Right lobe of liver (tissue), 6 donors: Measurements from ENCODE around the gene SSH2. TPM values are rescaled to one million over a fixed set of nuclear protein-coding genes. Genes with fewer than 3 reads are reported as not detected.
A peak's percentile ranks its signal among the peaks of the same experiment; 100 is the strongest.

ENCODE experiments used
- ATAC-seq, 4 donors: fragments of 200-7000 bp; cut with Tn5 transposase; one replicate each; pipeline ENCODE4 v1.9.1; 2020; ENCODE audit warnings: mild to moderate bottlenecking in 4 of 4, moderate library complexity in 4 of 4
- DNase-seq, 3 donors: peaks; one replicate each; pipeline ENCODE4 v3.0.0-alpha.2; 2020
- H3K27ac ChIP-seq, 3 donors: fragments of 200-600 bp; one replicate each; pipeline ENCODE4 v1.8.0; 2022
- H3K27me3 ChIP-seq, 2 donors: fragments of 200-600 bp; one replicate each; pipeline ENCODE4 v1.8.0; 2022
- H3K36me3 ChIP-seq, 4 donors: fragments of 200-600 bp; sonication (generic) in 1 of 4; one replicate each; pipeline versions ENCODE4 v1.5.1 to v1.8.0; 2017 to 2022; ENCODE audit warnings: control low read depth in 1 of 4
- H3K4me1 ChIP-seq, 4 donors: fragments of 200-600 bp; sonication (generic) in 1 of 4; one replicate each; pipeline versions ENCODE4 v1.5.1 to v1.8.0; 2017 to 2022; ENCODE audit warnings: control low read depth in 1 of 4
- H3K4me3 ChIP-seq, 3 donors: fragments of 200-600 bp; one replicate each; pipeline ENCODE4 v1.8.0; 2022
- H3K9me3 ChIP-seq, 4 donors: fragments of 200-600 bp; sonication (generic) in 1 of 4; one replicate each; pipeline versions ENCODE4 v1.5.1 to v1.8.0; 2017 to 2022; ENCODE audit warnings: control low read depth in 1 of 4
- POLR2A ChIP-seq: fragments of 450-650 bp; IDR thresholded peaks from one replicate; pipeline ENCODE4 v1.6.1; 2017; ENCODE audit warnings: antibody characterized with exemption, mild to moderate bottlenecking
- WGBS: methylation state at CpG from one replicate; pipeline ENCODE4 v1.1.6; 2018; ENCODE audit warnings: low coverage, low lambda C conversion rate; ENCODE audit not compliant: insufficient coverage; ENCODE audit errors: missing lambda C conversion rate; 5-methylcytosine and 5-hydroxymethylcytosine counted together
- intact Hi-C, 2 donors: fragments of 100-400 bp; cut with DNase I; formaldehyde crosslinking; loops; one replicate each; pipeline versions ENCODE4 v1.11.2 to v1.14.1; 2022
- total RNA-seq, 6 experiments: library from RNA; depleted of rRNA in 2 of 6; stranded (reverse); fragments of >200 nt in 2 of 6; fragmentation: NEBNext Ultra II Directional in 3 of 6; extraction: Animal tissue kit (Norgen Biotek cat#: 25700) in 3 of 6; gene quantifications; one replicate each; pipeline versions ENCODE4 v1.1.0 to v1.2.4, GENCODE V29; 2016 to 2023
- TF ChIP-seq, protein P1 (sequence below), 4 donors: fragments of 200-600 bp in 3 of 4; fragments of 450-650 bp in 1 of 4; IDR thresholded peaks; one replicate each; pipeline versions ENCODE4 v1.5.1 to v1.8.0; 2016 to 2022; ENCODE audit warnings: antibody characterized with exemption in 4 of 4, mild to moderate bottlenecking in 2 of 4
- donor health status: DM: no; HTN: yes; CAD: no.
- donor health status: DM: no; HTN: no; CAD: no.
- donor health status: DM: no; HTN: no; CAD: no.
- donor health status: DM: no; HTN: yes; CAD: no.
- donor health status: DM: no; HTN: yes; CAD: no.

Gene SSH2
- total RNA-seq, 6 experiments from 2014 or later, result 8.0 to 12.7 (median 10.5) TPM

DNA sequence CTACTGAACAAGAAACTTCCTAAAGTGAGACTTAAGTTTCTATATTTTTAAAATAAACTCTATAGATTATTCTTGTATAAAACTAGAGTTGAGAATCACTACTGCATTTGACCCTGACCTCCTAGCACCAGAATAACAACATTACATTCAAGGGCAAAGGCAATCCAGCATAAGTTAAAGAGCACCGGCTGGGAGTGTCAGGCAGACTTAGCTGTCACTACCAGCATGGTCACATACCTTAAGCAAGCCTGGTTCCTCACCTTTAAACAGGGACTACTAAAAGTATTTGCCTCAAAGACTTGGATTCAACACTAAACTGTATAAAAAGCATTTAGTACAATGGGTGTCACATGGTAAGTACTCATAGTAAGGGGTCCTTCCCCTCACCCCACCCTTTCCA is 90.4 kb downstream of the SSH2 start:
- WGBS, result 80% methylated on average over 1 of the region's 1 CpG
- H3K4me3 ChIP-seq, result no peak overlapping the region
- DNase-seq (no peak), ATAC-seq (no peak)
- intact Hi-C loops, result no loop called here
- no peaks in the 10 kb centered on the region for H3K4me1 ChIP-seq
- H3K36me3 ChIP-seq, result no peaks in the 10 kb centered on the region
- no peaks in the 10 kb centered on the region for H3K9me3 ChIP-seq
- no peaks in the 10 kb centered on the region for H3K27me3 ChIP-seq
- H3K27ac ChIP-seq, result no peak overlapping the region
- no peak for TF ChIP-seq POLR2A
- TF ChIP-seq, protein P1, sequence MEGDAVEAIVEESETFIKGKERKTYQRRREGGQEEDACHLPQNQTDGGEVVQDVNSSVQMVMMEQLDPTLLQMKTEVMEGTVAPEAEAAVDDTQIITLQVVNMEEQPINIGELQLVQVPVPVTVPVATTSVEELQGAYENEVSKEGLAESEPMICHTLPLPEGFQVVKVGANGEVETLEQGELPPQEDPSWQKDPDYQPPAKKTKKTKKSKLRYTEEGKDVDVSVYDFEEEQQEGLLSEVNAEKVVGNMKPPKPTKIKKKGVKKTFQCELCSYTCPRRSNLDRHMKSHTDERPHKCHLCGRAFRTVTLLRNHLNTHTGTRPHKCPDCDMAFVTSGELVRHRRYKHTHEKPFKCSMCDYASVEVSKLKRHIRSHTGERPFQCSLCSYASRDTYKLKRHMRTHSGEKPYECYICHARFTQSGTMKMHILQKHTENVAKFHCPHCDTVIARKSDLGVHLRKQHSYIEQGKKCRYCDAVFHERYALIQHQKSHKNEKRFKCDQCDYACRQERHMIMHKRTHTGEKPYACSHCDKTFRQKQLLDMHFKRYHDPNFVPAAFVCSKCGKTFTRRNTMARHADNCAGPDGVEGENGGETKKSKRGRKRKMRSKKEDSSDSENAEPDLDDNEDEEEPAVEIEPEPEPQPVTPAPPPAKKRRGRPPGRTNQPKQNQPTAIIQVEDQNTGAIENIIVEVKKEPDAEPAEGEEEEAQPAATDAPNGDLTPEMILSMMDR (IDR thresholded peaks at IDR 0.05), result no peak

DNA sequence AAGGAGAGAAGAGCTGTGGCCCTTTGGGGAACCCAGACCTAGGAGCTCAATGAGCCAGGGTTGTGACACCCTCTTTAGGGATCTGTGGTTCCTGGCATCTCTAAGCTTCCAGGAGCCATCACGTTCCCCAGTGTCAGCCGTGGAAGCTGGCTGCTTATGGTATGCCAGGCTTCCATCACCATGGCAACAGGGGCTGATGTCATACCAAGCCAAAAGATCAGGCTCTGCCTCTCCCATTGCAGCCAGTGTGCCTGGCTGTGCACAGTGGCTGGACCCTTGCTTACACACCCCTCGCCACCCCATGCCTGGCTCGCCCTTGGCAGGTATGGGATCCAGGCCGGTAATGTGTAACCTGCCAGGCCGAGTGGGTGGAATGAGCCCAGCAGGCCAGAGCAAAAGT is 91.1 kb downstream of the SSH2 start:
- Histone ChIP-seq H3K4me3 (no peak overlapping the region), H3K27me3 (no peaks in the 10 kb centered on the region), H3K27ac (no peak overlapping the region), H3K36me3 (no peaks in the 10 kb centered on the region), H3K4me1 (no peaks in the 10 kb centered on the region), H3K9me3 (no peaks in the 10 kb centered on the region)
- TF ChIP-seq, protein P1 (IDR thresholded peaks at IDR 0.05), result no peak
- TF ChIP-seq POLR2A, result no peak
- intact Hi-C loops, result no loop called here
- DNase-seq (no peak), ATAC-seq (peak in 1 of 4 donors; percentile 33)
- no CpG with 5 or more reads among the region's 6 CpGs for WGBS

DNA sequence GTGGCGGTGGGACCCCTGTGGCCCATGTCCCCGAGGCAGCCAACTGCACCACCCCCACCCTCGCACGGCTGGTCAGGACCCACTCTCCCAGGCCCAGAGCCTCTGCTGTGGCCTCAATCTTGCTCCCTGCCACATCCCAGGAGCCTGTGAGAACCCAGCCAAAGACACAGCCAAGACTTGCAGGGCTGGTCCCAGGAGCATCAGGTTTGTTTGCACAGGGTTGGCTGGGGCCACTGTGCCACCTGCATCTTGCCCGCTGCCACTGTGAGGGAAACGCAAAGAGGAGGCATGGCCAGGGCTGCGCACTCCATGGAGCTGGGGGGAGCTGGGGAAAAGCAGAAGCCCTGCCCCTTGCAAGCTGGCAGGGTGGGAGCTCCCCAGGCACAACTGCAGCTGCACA is 92.5 kb downstream of the SSH2 start:
- WGBS, result no CpG with 5 or more reads among the region's 7 CpGs
- intact Hi-C loops, result no loop called here
- no peaks in the 10 kb centered on the region for H3K36me3 ChIP-seq
- TF ChIP-seq, protein P1 (IDR thresholded peaks at IDR 0.05), result no peak
- no peak for TF ChIP-seq POLR2A
- H3K27ac ChIP-seq, result no peak overlapping the region
- no peaks in the 10 kb centered on the region for H3K27me3 ChIP-seq
- no peaks in the 10 kb centered on the region for H3K4me1 ChIP-seq
- ATAC-seq, result peak in 1 of 4 donors; percentile 31
- H3K9me3 ChIP-seq, result no peaks in the 10 kb centered on the region
- H3K4me3 ChIP-seq, result no peak overlapping the region
- DNase-seq, result no peak

DNA sequence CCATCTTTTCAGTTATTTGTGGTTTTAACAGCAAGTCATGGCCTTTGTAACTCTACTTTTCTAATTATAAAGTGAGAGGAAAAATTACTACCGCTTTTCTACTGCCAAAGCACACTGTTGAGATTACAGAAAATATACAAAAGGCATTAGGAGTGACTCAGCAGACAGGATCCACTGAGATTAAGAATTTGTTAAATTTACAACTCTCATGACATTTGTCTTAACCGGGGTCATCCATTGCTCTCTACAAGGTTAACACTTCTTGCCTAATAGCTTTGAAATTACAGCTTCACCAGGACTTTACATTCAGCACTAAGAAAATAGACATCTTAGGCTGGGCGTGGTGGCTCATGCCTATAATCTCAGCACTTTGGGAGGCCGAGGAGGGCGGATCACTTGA is 93.4 kb downstream of the SSH2 start:
- Histone ChIP-seq H3K4me3 (no peak overlapping the region), H3K36me3 (no peaks in the 10 kb centered on the region), H3K27me3 (no peaks in the 10 kb centered on the region), H3K4me1 (no peaks in the 10 kb centered on the region), H3K27ac (no peak overlapping the region), H3K9me3 (no peaks in the 10 kb centered on the region)
- intact Hi-C loops, result no loop called here
- 69% methylated on average over 2 of the region's 5 CpGs for WGBS
- TF ChIP-seq POLR2A, result no peak
- TF ChIP-seq, protein P1 (IDR thresholded peaks at IDR 0.05), result no peak
- DNase-seq (no peak), ATAC-seq (no peak)
